ENCODE measurements around the gene SMARCE1. TPM values are rescaled to one million over a fixed set of nuclear protein-coding genes. Genes with fewer than 3 reads are reported as not detected.

The SMARCE1 gene
- total RNA-seq, 1 donor from 2014 or later: 89.5 TPM

- Histone ChIP-seq H3K9ac (ENCODE audit: low read length) (no peak overlapping the region), H3K4me3 (ENCODE audit: insufficient read depth, low read depth, low read length) (no peak overlapping the region), H3K4me1 (ENCODE audit: insufficient read depth, low read length) (no peaks in the 10 kb centered on the region), H2AFZ (ENCODE audit: low read depth, low read length) (no peak overlapping the region), H4K20me1 (ENCODE audit: insufficient read depth, low read length) (no peaks in the 10 kb centered on the region), H3K9me3 (ENCODE audit: insufficient read depth, low read depth, low read length) (no peaks in the 10 kb centered on the region), H3K27ac (ENCODE audit: low read depth, low read length) (no peak overlapping the region), H3K79me2 (ENCODE audit: insufficient read depth, low read length) (no peaks in the 10 kb centered on the region), H3K4me2 (ENCODE audit: low read length) (no peak overlapping the region), H3K27me3 (ENCODE audit: insufficient read depth, low read length) (peaks cover 5% of the 10 kb centered on the region), H3K36me3 (ENCODE audit: insufficient read depth, low read length) (no peaks in the 10 kb centered on the region)
- Mint-ChIP-seq H3K36me3 (ENCODE audit: low read depth, unreplicated experiment) (peaks cover 2% of the 10 kb centered on the region), H3K4me3 (ENCODE audit: unreplicated experiment) (no peak overlapping the region), H3K27me3 (ENCODE audit: low read depth, unreplicated experiment) (peaks cover 9% of the 10 kb centered on the region), H3K27ac (ENCODE audit: unreplicated experiment) (no peak overlapping the region), H3K9me3 (ENCODE audit: unreplicated experiment) (peaks cover 5% of the 10 kb centered on the region), H3K4me1 (ENCODE audit: low read depth, unreplicated experiment) (no peaks in the 10 kb centered on the region)
- TF ChIP-seq CTCF (IDR thresholded peaks at IDR 0.05; ENCODE audit: insufficient read depth, low read depth, low read length): no peak
- TF ChIP-seq EZH2 (IDR thresholded peaks at IDR 0.05; ENCODE audit: insufficient read depth, low read length): no peak
- FAIRE-seq (no peak), DNase-seq (ENCODE audit: low read depth) (no peak)
Measured at GRCh38 chr17:40600486-40601046, 47.1 kb downstream of the SMARCE1 start.

- DNase-seq (ENCODE audit: low read depth) (no peak), FAIRE-seq (no peak)
- H3K4me3 ChIP-seq (ENCODE audit: insufficient read depth, low read depth, low read length): no peak overlapping the region
- no peaks in the 10 kb centered on the region for H3K9me3 ChIP-seq (ENCODE audit: insufficient read depth, low read depth, low read length)
- no peak overlapping the region for H3K4me2 ChIP-seq (ENCODE audit: low read length)
- no peak overlapping the region for H3K9ac ChIP-seq (ENCODE audit: low read length)
- no peaks in the 10 kb centered on the region for H3K79me2 ChIP-seq (ENCODE audit: insufficient read depth, low read length)
- H2AFZ ChIP-seq (ENCODE audit: low read depth, low read length): no peak overlapping the region
- Mint-ChIP-seq H3K36me3 (ENCODE audit: low read depth, unreplicated experiment) (peaks cover 2% of the 10 kb centered on the region), H3K27me3 (ENCODE audit: low read depth, unreplicated experiment) (peaks cover 5% of the 10 kb centered on the region), H3K9me3 (ENCODE audit: unreplicated experiment) (peaks cover 5% of the 10 kb centered on the region), H3K4me3 (ENCODE audit: unreplicated experiment) (no peak overlapping the region), H3K27ac (ENCODE audit: unreplicated experiment) (no peak overlapping the region), H3K4me1 (ENCODE audit: low read depth, unreplicated experiment) (no peaks in the 10 kb centered on the region)
- peaks cover 2% of the 10 kb centered on the region for H3K27me3 ChIP-seq (ENCODE audit: insufficient read depth, low read length)
- no peaks in the 10 kb centered on the region for H3K4me1 ChIP-seq (ENCODE audit: insufficient read depth, low read length)
- no peaks in the 10 kb centered on the region for H3K36me3 ChIP-seq (ENCODE audit: insufficient read depth, low read length)
- no peak for TF ChIP-seq CTCF (IDR thresholded peaks at IDR 0.05; ENCODE audit: insufficient read depth, low read depth, low read length)
- TF ChIP-seq EZH2 (IDR thresholded peaks at IDR 0.05; ENCODE audit: insufficient read depth, low read length): no peak
- no peaks in the 10 kb centered on the region for H4K20me1 ChIP-seq (ENCODE audit: insufficient read depth, low read length)
- no peak overlapping the region for H3K27ac ChIP-seq (ENCODE audit: low read depth, low read length)
Measured at GRCh38 chr17:40599468-40599763, 48.2 kb downstream of the SMARCE1 start.

- TF ChIP-seq CTCF (IDR thresholded peaks at IDR 0.05; ENCODE audit: insufficient read depth, low read depth, low read length) (no peak), EZH2 (IDR thresholded peaks at IDR 0.05; ENCODE audit: insufficient read depth, low read length) (no peak)
- H2AFZ ChIP-seq (ENCODE audit: low read depth, low read length): no peak overlapping the region
Measured at GRCh38 chr17:40598619-40599467, 48.8 kb downstream of the SMARCE1 start.

More at GRCh38 chr17:40598619-40599467, 48.8 kb downstream of the SMARCE1 start:
- peaks cover 5% of the 10 kb centered on the region for H3K9me3 Mint-ChIP-seq (ENCODE audit: unreplicated experiment)
- FAIRE-seq: no peak
- Histone ChIP-seq H3K27ac (ENCODE audit: low read depth, low read length) (no peak overlapping the region), H3K36me3 (ENCODE audit: insufficient read depth, low read length) (no peaks in the 10 kb centered on the region), H4K20me1 (ENCODE audit: insufficient read depth, low read length) (no peaks in the 10 kb centered on the region), H3K9ac (ENCODE audit: low read length) (no peak overlapping the region), H3K4me2 (ENCODE audit: low read length) (no peak overlapping the region), H3K4me1 (ENCODE audit: insufficient read depth, low read length) (no peaks in the 10 kb centered on the region), H3K27me3 (ENCODE audit: insufficient read depth, low read length) (peaks cover 2% of the 10 kb centered on the region), H3K79me2 (ENCODE audit: insufficient read depth, low read length) (no peaks in the 10 kb centered on the region), H3K4me3 (ENCODE audit: insufficient read depth, low read depth, low read length) (no peak overlapping the region), H3K9me3 (ENCODE audit: insufficient read depth, low read depth, low read length) (no peaks in the 10 kb centered on the region)
- H3K4me3 Mint-ChIP-seq (ENCODE audit: unreplicated experiment): no peak overlapping the region
- DNase-seq (ENCODE audit: low read depth): no peak
- H3K4me1 Mint-ChIP-seq (ENCODE audit: low read depth, unreplicated experiment): no peaks in the 10 kb centered on the region
- H3K36me3 Mint-ChIP-seq (ENCODE audit: low read depth, unreplicated experiment): peaks cover 2% of the 10 kb centered on the region
- no peak overlapping the region for H3K27ac Mint-ChIP-seq (ENCODE audit: unreplicated experiment)
- H3K27me3 Mint-ChIP-seq (ENCODE audit: low read depth, unreplicated experiment): peaks cover 2% of the 10 kb centered on the region
